Stomach (tissue), 4 donors: ENCODE results near the gene KCNAB2.

Source experiments
- EP300 ChIP-seq: sonication (generic); formaldehyde crosslinking; IDR thresholded peaks from one replicate; pipeline ENCODE4 v1.6.1; 2017; ENCODE audit warnings: antibody characterized with exemption
- POLR2AphosphoS5 ChIP-seq, 3 donors: sonication (generic); formaldehyde crosslinking; IDR thresholded peaks; one replicate each; pipeline ENCODE4 v1.6.1; 2016; ENCODE audit warnings: antibody characterized with exemption in 3 of 3

- TF ChIP-seq POLR2AphosphoS5 (IDR thresholded peaks at IDR 0.05) (no peak), EP300 (no peak)
Observed at GRCh38 chr1:6124341-6124740, 78.7 kb downstream of the KCNAB2 start.
